ENCODE results near the gene ZNF483. TPM values are rescaled to one million over a fixed set of nuclear protein-coding genes. Genes with fewer than 3 reads are reported as not detected.
"Not testable (repeated sequence)": the region's sequence is repeated elsewhere in the genome, so short reads cannot be mapped to it uniquely, and the experiment has no call there.

Gene ZNF483
- total RNA-seq, 1 donor from 2014 or later = 24.0 TPM

GRCh38 chr9:111561165-111561719, 36.3 kb downstream of the ZNF483 start:
- Mint-ChIP-seq H3K4me1 (ENCODE audit: unreplicated experiment) (no peaks in the 10 kb centered on the region), H3K9me3 (ENCODE audit: unreplicated experiment) (no peaks in the 10 kb centered on the region), H3K27me3 (ENCODE audit: unreplicated experiment) (peaks cover 8% of the 10 kb centered on the region), H3K27ac (ENCODE audit: unreplicated experiment) (no peak overlapping the region), H3K36me3 (ENCODE audit: low read depth, unreplicated experiment) (peaks cover 42% of the 10 kb centered on the region), H3K4me3 (ENCODE audit: unreplicated experiment) (peak overlapping the region; percentile 57)
- no peak for DNase-seq (ENCODE audit: low spot score)
- TF ChIP-seq CTCF (IDR thresholded peaks at IDR 0.05; ENCODE audit: unreplicated experiment) = no peak

GRCh38 chr9:111566234-111566633, 41.3 kb downstream of the ZNF483 start:
- no peak overlapping the region for H3K27ac Mint-ChIP-seq (ENCODE audit: unreplicated experiment)

GRCh38 chr9:111568127-111568526, 43.1 kb downstream of the ZNF483 start:
- not testable (repeated sequence) for H3K27me3 Mint-ChIP-seq (ENCODE audit: unreplicated experiment); DNase-seq (ENCODE audit: low spot score); H3K27ac Mint-ChIP-seq (ENCODE audit: unreplicated experiment); H3K4me1 Mint-ChIP-seq (ENCODE audit: unreplicated experiment)
- Mint-ChIP-seq H3K36me3 (ENCODE audit: low read depth, unreplicated experiment) (peaks cover 69% of the 10 kb centered on the region), H3K9me3 (ENCODE audit: unreplicated experiment) (peaks cover 27% of the 10 kb centered on the region), H3K4me3 (ENCODE audit: unreplicated experiment) (peak overlapping the region; percentile 81)

More at GRCh38 chr9:111566234-111566633, 41.3 kb downstream of the ZNF483 start:
- peaks cover 3% of the 10 kb centered on the region for H3K27me3 Mint-ChIP-seq (ENCODE audit: unreplicated experiment)
- H3K9me3 Mint-ChIP-seq (ENCODE audit: unreplicated experiment) = peaks cover 27% of the 10 kb centered on the region
- peaks cover 5% of the 10 kb centered on the region for H3K4me1 Mint-ChIP-seq (ENCODE audit: unreplicated experiment)
- no peak for TF ChIP-seq CTCF (IDR thresholded peaks at IDR 0.05; ENCODE audit: unreplicated experiment)
- peaks cover 66% of the 10 kb centered on the region for H3K36me3 Mint-ChIP-seq (ENCODE audit: low read depth, unreplicated experiment)
- no peak for DNase-seq (ENCODE audit: low spot score)
- H3K4me3 Mint-ChIP-seq (ENCODE audit: unreplicated experiment) = no peak overlapping the region

GRCh38 chr9:111572950-111573604, 48.1 kb downstream of the ZNF483 start:
- no peak for DNase-seq (ENCODE audit: low spot score)
- peaks cover 5% of the 10 kb centered on the region for H3K4me1 Mint-ChIP-seq (ENCODE audit: unreplicated experiment)
- peaks cover 65% of the 10 kb centered on the region for H3K36me3 Mint-ChIP-seq (ENCODE audit: low read depth, unreplicated experiment)
- peaks cover 21% of the 10 kb centered on the region for H3K9me3 Mint-ChIP-seq (ENCODE audit: unreplicated experiment)
- H3K27ac Mint-ChIP-seq (ENCODE audit: unreplicated experiment) = no peak overlapping the region
- H3K27me3 Mint-ChIP-seq (ENCODE audit: unreplicated experiment) = no peaks in the 10 kb centered on the region
- no peak overlapping the region for H3K4me3 Mint-ChIP-seq (ENCODE audit: unreplicated experiment)
- no peak for TF ChIP-seq CTCF (IDR thresholded peaks at IDR 0.05; ENCODE audit: unreplicated experiment)

- H3K4me1 Mint-ChIP-seq (ENCODE audit: unreplicated experiment) = no peaks in the 10 kb centered on the region
- H3K4me3 Mint-ChIP-seq (ENCODE audit: unreplicated experiment) = no peak overlapping the region
- H3K9me3 Mint-ChIP-seq (ENCODE audit: unreplicated experiment) = no peaks in the 10 kb centered on the region
- no peak for DNase-seq (ENCODE audit: low spot score)
- TF ChIP-seq CTCF (IDR thresholded peaks at IDR 0.05; ENCODE audit: unreplicated experiment) = no peak
- peaks cover 27% of the 10 kb centered on the region for H3K36me3 Mint-ChIP-seq (ENCODE audit: low read depth, unreplicated experiment)
- no peaks in the 10 kb centered on the region for H3K27me3 Mint-ChIP-seq (ENCODE audit: unreplicated experiment)
- H3K27ac Mint-ChIP-seq (ENCODE audit: unreplicated experiment) = no peak overlapping the region
These were observed 57.9 kb downstream of the ZNF483 start for GRCh38 chr9:111582888-111583287.
